Hematopoietic multipotent progenitor cell treated with erythropoietin and hydrocortisone succinate and interleukin-3 and kit ligand, for 4 days (in vitro differentiated cells): ENCODE results near the gene TMEM220.

Experiments
- DNase-seq: peaks from one replicate; pipeline ENCODE4 v3.0.0-alpha.2; 2015

The TMEM220 gene

DNA sequence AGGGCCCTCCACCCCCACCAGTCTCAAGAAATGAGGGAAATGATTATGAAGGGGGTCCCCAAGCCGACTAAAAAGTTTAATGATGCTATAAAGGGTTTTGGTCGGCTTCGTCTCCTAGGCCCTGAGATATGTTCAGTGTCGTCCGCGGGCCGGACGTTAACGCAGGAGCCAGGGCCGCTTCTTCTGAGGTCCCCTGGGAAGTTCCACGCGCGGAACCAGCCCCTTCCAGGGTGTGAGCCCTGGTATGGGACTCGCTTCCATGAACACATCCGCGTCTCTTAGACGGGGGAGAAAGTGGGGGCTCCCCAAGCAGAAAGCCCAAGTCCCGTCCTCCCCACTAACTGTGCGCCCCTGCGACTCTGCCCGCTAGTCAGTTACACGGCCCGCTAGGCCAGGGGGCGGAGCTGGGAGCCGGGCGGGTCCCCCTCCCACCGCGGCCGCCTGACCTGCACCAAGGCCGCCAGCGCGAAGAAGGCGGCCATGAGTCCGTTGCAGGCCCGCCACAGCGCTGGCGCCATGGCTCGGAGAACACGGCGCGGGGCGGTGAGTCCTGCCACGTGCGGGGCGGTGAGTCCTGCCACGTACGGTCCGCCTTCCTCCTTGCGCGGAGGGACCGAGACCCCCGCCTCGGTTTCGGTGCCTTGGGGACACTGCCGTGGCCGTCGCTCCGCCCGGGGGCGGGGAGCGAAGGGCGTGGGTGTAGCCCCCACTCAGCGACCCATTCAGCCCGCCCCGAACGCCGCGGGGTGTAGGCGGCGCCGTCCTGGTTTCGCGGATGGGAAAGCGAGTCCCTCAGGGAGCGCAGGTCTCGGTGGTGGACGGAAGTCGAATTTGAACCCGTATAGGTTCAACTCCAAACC, at the start of gene TMEM220:
Gene TMEM220, minus strand, starts transcription at position 690 of the 860 bp plus-strand sequence. Its CDS starts 172 bp downstream, at position 518.
- peak; percentile 89 for DNase-seq

DNA sequence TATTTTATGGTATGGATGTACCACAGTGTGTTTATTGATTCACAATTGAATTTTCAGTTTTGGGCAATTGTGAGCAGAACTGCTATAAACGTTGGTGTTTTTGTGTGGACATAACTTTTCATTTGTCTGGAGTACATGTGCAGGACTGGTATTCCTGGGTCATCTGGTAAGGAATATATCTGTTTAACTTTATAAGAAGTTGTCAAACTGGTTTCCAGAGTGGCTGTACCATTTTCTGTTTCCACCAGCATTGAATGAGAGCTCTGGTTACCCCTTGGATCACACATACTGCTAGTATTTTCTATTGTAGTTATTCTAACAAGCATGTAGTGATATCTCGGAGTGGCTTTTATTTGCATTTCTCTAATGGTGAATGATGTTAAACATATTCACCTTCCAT, 49.8 kb upstream of the TMEM220 start:
- DNase-seq, result no peak

DNA sequence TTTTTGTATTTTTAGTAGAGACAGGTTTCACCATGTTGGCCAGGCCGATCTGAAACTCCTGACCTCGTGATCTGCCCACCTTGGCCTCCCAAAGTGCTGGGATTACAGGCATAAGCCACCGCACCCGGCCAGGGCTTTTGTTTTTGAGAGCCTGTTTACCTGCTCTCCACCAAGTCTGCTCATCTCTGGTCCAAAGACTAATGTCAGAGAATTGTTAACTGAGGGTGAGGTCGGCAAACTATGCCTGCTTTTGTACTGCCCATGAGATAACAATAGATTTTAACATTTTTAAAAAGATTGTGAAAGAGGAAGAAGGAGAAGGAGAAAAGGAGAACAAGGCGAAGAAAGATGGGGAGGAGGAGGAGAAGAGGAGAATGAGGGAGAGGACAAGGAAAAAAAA, 48.1 kb upstream of the TMEM220 start:
- no peak for DNase-seq

DNA sequence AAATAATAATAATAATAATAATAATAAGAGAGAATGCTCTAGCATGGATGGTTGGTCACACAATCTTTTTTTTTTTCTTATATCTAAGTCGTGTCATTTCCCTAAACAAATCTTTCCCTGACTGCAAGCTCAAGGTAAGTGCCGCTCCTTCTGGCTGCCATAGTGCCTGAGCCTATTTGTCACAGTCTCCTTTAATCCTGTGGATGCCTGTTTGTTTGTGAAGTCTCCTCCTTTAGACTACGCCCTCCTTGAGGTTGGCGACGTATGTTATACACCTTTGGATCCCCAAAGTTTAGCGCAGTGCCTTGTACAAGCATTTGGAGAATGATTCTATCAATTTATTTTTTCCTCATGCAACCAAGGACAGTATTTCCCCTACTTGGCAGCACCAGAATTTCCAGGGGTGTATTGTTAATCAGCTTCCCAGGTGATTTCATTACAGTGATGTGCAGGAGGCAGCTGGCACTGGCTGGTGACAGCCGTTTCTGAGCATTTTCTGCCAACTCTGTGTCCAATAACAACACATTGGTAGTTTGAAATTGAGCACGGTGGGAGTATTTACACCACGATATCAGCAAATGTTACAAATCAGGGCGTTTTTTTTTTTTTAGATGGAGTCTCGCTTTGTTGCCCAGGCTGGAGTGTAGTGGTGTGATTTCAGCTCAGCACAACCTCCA, 47.4 kb upstream of the TMEM220 start:
- no peak for DNase-seq

DNA sequence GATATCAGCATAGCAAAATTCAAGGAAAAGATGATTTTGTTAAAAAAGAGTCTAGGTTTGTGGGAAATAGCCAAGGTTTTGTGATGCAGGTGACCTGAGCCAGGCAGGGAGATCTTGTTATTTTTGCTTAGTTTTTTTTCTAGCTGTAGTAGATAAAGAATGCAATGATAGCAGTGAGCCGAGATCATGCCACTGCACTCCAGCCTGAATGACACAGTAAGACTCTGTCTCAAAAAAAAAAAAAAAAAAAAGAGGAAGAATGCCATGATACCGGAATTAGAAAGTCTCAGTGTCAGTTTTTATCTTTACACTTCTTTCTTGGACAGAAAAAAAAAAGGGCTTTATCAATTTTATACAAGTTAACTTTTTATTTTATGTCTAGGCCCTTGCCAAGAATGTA, 46.6 kb upstream of the TMEM220 start:
- peak; percentile 70 for DNase-seq

DNA sequence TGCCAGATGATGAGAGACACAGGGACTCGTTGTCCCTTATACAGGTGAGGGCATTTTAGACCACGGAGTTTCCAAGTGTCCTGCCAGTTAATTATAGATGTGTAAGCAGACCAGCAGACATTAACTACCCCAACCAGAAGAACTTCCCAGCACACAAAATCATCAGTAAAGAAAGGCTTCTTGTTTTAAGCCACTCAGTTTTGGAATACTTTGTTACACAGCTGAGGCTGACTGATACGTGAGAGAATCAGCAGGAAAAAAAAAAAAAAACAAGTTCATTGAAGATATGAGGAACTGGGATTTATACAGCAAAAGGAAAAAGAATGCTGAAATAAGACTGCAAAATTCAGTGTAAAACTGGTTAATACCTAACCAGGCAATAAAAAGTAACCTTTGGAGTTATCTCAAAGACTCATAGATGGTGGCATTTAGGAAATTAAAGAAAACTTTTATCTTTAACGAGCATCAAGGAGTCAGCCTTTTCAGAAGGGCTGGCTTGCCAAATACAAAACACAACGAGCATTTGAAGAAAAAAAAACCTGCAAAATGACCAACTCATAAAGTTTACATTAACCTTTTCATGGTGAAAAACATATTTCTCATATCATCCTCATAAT, 46.0 kb upstream of the TMEM220 start:
- no peak for DNase-seq

DNA sequence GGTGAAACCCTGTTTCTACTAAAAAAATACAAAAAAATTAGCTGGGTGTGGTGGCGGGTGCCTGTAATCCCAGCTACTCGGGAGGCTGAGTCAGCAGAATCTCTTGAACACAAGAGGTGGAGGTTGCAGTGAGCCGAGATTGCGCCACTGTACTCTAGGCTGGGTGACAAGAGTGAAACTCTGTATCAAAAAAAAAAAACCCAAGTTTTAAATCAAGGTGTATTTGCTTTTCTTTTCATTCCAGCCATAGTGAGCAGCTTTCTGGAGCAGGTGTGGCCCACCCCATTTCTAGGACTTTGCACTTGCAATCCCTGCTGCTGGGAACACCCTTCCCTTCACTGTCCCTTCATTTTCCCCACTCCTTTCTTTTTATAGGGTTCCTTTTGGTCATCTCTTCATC, 45.2 kb upstream of the TMEM220 start:
- DNase-seq, result no peak

DNA sequence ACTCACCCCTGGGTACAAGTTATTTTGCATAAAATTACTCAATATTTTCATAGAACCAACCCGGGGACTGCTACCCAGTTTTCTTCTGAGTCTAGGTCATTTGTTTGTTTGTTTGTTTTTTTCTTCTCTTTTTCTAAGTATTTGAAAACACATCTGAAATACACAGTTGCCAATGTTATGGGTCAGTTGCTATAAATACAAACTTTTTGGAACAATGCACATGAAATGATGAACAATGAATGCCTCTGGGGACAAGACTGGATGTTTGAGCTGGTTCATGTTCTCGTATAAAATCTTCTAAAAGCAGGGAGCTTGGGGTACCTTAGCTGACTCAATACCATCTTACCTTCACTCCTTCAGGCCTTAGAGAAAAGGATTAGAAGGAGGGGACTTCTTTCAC, 43.6 kb upstream of the TMEM220 start:
- DNase-seq, result no peak

DNA sequence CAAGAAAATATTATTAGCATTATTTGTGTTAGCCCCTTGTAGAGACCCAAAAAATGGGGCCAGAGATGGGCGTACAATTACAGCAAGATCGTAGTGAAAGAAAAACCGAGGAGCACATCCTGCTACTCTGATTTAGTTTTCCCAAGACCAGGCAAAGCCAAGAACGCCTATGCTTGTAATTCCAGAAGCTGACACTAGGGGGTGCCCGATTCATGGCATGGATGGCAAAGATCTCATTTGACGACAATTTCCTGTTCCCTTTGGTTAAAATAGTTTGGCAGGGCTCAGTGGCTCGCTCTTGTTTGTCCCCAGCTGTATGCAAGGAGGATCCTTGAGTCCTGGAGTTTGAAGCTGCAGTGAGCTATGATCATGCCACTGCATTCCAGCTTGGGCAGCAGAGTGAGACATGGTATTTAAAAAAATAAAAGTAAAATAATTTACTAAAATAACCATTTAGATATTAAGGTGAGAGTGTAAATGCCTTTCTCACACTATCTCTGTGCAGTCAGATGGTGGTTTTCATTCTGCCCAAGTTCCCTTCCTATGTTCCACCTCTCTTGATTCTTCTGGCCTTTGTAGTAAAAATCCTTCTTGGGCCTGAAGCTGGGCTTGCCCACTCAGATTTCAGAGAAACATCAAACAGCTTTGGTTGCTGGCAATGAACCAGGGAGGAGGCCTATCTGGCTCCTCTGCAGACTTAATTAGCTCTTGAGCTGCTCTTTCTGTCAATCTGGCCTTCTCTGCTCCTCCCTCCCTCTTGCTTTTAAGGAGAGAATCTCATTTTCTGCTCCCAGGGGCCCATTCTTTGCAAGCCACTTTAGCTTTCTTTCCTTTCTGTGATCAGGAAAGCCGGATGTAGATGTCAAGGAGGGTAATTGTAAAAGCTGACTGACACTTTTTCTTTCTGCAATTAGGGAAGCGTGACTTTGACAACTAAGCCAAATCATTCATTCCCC, 42.9 kb upstream of the TMEM220 start:
- DNase-seq, result peak; percentile 76

DNA sequence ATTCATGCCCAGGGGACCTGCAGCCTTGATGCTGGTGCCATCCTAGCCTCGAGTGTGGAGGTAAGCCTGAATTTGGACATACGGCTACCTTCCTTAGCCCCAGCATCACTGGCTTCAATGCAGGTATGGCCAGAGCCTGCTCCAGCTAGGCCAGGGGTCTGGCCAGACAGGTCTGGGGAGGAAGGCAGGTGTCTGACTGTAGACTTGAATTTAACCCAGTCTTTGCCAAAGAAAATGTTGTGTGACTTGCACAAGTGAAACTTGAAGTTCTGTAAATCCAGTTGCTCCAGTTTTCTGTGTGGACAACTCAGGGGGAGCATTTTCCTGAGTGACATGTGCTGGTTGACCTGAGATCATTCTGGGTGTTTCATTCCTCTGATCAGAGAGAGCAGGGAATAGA, 41.3 kb upstream of the TMEM220 start:
- no peak for DNase-seq

DNA sequence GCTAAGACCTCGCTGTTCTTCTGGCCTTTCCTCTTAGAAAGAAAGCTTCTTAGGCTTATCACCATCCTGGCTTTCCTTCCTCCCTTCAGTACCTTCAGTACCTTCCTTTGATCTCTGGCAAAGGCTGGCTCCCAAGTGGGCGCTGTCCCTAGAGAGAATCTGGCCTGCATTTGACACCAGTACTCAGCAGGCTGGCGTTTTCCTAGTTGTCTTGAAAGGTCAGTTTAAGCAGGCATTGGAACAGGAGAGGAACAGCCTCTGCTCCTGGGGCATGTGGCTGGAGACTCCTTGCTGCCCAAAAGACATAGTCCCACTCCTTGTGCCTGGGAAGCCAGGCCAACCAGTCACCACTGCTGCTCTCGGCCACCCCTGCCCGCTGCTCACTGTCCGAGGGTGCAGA, 40.0 kb upstream of the TMEM220 start:
- no peak for DNase-seq

DNA sequence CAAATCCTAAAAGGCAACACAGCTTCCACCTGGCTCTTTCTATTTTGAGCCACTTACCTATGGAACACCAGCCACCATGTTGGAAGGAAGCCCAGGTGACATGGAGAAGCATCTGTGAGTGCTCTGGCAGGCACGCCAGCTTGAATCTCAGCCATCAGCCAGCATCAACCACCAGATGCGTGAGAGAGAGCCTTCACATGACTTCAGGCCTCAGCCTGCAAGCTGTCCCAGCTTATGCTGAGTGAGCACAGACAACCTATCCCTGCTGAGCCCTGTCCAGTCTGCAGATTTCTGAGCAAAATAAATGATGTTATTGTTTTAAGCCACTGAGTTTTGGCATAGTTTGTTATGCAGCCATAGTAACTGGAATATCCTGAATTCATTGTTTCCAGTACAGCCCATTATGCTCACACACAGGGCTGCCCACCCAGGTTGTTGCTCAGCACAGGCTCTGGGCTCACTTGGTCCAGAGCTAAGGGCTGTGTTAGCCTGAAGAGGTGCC, 39.0 kb upstream of the TMEM220 start:
- DNase-seq, result no peak

DNA sequence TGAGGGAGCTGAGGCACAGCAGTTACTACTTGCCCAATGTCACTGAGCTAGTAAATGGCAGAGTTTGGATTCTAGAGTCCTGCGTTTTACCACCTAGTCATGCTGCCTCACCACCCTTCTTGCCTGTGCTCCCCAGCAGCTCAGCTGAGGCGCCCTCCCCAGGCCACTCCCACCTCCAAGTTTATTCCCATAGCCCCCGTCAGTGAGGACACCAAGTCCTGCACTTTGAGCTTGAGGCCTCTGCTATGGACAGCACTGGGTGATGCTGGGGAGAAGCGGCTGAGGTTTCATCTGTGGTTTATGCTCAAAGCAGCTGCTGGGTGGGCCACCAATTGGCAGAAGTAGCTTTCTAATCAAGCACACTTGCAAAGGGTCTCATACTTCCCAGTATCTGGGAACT, 37.4 kb upstream of the TMEM220 start:
- DNase-seq, result no peak

DNA sequence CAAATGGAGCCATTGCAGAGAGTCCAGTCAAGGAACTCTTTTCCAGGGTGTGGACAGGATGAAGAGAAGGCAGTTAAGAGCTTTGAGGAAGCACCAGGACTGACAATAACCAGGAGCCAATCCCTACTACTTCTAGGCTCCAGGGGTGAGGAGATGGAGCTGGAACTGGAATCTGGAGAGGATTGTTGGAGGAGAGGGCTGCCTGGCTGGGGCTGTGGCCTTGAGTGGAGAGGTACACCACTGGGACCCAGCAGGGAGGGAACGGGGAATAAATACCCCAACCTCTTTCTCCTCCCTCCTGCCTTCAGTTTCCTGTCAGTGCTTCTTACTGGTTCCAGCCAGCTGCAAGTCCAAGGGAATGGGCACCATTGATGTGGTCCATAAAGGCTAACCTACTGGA, 32.2 kb upstream of the TMEM220 start:
- DNase-seq, result no peak

DNA sequence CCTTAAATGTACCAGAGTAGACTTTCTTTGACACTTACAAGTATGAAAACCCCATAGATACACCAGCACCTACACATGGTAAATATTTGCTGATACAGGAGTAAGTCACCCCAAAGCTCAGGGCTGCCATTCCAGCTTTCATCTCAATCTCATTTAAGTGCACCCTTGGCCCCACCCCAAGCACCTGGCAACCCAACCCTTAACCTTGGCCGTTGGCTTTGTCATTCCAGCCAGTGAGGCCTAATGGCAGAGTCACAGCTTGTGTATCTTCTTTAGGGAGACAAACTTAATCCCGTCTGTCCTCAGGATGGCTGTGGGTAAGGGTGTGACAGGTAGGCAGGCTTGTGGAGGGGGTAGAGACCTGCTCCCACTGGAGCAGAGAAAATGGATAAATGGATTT, 31.5 kb upstream of the TMEM220 start:
- DNase-seq, result no peak

DNA sequence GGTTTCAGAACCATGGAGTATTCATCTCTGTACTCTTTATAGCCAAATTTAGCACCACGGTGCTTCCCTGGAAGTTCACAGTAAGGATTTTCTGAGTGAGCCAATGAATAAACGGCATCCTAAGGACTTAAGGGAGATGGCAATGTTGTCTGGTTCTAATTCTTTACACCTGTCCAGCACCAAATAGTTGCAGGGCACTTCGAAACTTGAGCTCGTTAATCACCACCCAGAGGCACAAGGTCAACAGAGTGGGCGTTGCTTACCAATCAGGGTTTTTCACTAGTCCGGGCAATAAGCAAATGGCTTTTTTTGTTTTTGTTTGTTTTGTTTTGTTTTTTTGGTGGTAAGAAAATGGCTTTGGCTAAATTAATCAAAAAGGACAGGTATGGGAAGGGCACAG, 28.2 kb upstream of the TMEM220 start:
- no peak for DNase-seq

DNA sequence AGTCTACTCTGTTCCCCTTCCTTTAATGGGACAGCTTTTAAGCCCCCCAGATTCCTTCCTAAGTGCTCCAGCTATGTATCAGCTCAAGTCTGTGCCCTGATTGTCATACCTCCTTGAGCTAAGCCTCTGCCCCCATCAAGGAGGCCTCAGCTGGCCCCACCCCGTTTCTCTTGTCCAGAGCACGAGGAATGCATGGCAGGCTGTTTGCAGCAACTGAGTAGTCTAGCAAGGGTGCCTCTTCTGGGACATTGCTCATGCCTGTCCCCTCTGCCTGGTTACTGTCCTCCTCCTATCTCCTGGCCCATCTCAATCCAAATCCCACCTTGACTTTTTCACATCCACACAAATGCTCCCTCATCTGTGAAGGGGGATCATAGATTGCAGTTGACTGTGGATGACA, 27.8 kb upstream of the TMEM220 start:
- no peak for DNase-seq

DNA sequence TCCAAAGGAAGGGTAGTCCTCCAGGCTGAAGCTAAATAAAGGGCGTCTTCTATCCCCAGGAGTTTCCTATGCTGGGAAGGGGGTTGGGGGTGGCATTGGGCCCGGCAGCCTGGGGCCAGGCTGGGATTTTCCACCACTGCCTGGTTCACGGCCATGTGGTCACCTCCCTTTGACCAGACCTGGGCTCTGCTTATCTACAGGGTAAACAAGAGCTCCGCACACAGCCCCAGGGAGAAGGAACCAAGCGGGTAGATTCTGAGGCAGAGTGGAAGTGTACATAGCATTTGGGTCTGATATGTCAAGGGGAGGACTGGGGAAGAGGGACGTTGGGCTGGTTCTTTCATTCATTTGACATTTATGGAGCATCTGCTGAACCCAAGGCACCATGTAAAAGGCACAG, 27.2 kb upstream of the TMEM220 start:
- DNase-seq, result no peak

DNA sequence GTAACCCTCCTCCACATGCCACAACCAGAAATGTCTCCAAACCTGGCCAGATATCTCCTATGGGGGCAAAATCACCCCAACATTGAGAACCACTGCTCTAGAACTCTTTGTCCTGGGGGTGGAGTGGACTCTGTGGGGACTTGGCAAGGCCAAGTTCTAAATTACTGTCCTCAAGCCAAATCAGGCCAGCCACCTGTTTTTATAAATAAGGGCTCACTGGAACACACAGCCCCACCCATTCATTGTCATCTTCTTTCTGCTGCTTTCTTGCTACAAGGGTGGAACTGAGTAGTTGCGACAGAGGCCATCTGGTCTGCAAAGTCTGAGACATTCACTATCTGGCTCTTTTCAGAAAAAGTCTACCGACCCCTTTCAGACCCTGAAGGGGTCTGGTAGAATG, 26.8 kb upstream of the TMEM220 start:
- peak; percentile 58 for DNase-seq

DNA sequence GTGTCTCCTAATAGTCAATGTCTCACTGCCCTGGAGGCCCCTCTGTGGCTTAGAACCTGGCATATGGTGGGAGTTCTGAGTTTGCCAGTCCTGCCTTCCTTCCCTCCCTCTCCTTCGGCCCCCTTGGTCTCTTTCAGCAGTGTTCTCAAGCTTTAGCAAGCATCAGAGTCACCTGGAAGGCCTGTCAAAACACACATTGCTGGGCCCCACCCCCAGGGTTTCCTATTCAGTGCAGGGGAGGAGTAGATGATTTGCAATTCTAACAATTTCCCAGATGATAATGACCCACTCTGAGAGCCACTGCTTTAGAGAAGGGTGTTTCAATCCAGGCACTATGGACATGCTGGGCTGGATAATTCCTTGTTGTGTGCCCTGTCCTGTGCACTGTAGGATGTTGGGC, 26.4 kb upstream of the TMEM220 start:
- DNase-seq, result no peak

DNA sequence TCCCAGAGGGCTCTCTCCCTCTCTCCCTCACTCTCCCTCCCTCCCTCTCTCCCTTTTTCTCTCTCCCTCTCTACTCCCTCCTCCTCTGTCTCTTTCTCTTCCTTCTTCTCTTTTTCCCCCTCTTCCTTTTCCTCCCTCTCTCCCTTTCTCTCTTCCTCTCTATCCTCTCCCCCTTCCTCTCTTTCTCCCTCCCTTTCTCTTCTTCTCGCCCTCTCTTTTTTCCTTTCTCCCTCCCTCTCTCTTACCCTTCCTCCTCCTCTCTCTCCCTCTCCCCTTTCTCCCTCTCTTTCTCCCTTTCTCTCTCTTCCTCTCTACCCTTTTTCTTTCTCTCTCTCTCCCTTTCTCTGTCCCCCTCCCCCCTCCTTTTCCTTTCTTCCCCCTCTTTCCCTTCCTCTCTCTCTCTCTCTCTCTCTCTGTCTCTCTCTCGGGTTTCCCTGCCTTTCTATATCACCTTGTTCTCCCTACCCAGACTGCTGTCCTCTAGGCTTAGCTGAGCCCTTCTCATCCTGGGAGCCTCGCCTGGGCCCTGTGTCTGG, 25.8 kb upstream of the TMEM220 start:
- no peak for DNase-seq

DNA sequence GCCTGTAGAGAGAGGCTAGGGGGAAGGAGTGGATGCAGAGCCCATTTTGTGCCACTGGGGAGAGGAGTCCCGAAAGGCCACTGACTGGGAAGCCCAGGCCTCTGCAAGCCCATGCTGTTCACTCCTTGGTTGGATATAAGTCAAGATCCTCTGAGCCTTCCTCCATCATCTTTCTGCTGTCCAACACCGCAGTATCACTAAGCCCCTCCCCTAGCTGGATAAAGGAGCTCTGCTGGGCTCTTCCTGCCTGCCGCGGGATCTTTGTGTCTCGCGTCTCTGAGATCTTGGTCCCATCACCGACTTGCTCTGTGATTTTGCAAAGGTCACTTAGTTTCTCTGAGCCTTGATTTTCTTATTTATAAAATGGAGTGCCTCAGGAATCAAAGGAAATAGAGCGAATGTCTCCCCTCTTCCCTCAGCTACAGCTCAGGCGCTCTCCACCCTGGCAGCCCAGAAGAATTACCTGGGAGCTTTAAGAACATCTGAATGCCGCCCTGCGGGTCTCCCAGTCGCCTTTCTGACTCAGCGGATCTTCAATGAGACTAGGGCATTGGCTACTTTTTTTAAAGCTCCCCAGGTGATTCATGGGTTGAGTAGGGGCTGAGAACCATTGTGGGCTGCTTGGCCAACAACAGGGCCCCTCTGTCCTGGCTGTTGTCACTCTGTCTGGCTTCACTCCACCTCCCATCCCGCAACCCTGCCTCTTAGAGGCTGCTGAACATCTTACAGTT, 25.2 kb upstream of the TMEM220 start:
- DNase-seq, result no peak
